Effector CD4-positive, alpha-beta T cell (primary cell): Measurements from ENCODE around the gene GNG13.
"Not testable (repeated sequence)": the region's sequence is repeated elsewhere in the genome, so short reads cannot be mapped to it uniquely, and the experiment has no call there.

Experiments
- DNase-seq: peaks from one replicate; pipeline ENCODE4 v3.0.0-alpha.2; 2020

GNG13 gene

GRCh38 chr16:760065-760464, 40.5 kb downstream of the GNG13 start:
- DNase-seq: no peak

- DNase-seq: no peak
Observed at GRCh38 chr16:759110-759910, 41.2 kb downstream of the GNG13 start.

- DNase-seq: no peak
Observed at GRCh38 chr16:756428-756827, 44.1 kb downstream of the GNG13 start.

GRCh38 chr16:754656-755055, 45.9 kb downstream of the GNG13 start:
- no peak for DNase-seq

GRCh38 chr16:754121-754607, 46.4 kb downstream of the GNG13 start:
- not testable (repeated sequence) for DNase-seq

GRCh38 chr16:752007-752312, 48.6 kb downstream of the GNG13 start:
- no peak for DNase-seq

- no peak for DNase-seq
Observed at GRCh38 chr16:751152-752006, 49.2 kb downstream of the GNG13 start.

GRCh38 chr16:750485-750884, 50.0 kb downstream of the GNG13 start:
- no peak for DNase-seq

- no peak for DNase-seq
Observed at GRCh38 chr16:749010-749409, 51.5 kb downstream of the GNG13 start.
